G401.6 (cell line): ENCODE measurements around the gene DNAJC30.

ENCODE experiments used
- FAIRE-seq: peaks from 2 replicates; lab custom pipeline; 2012; peaks lifted over from hg19 to GRCh38; lab: Jason Lieb, UNC

The DNAJC30 gene

GRCh38 chr7:73647725-73648592 is 35.3 kb downstream of the DNAJC30 start:
- FAIRE-seq, result no peak

DNA sequence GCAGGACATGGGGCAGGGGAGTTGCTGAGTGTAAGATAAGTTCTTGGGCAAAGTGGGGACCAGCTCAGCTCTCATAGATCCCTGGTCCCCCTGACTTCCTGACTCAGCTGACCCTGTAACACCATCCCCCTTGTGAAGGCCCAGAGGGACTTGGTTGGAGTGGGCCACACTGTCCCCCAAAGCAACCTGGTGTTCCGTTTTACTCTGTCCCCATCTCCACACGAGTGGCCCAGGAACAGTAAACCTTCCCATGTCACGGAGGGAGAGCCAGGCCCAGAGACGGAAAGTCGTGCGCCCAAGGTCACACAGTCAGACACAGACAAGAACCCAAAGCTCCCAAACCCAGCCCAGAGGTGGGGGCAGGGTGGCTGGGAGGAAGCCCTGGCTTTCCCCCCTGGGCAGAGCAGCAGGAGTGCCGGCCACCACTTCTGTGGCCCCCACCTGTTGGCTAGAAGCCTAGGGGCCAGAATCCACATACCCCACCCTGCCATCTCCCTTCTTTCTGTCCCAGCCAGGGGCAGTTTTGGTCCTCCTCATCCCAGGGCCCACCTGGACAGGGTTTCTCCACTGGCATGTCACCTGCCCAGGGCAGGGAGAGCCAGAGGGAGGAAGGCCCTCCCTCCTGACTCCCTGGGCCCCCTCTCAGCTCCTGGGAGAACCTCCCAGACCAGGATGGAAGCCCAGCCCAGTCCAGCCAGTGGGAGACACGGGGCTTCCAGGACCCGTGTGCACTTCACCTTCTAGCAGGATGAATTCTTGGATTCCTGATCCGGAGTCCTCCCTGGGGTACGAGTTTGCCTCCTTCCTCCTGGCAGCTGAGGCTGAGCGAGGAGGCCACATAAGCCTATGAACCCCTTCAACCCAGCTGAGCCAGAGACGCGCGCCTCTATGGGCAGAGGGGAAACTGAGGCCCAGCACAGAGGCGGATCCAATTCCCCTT is 36.2 kb downstream of the DNAJC30 start:
- no peak for FAIRE-seq

DNA sequence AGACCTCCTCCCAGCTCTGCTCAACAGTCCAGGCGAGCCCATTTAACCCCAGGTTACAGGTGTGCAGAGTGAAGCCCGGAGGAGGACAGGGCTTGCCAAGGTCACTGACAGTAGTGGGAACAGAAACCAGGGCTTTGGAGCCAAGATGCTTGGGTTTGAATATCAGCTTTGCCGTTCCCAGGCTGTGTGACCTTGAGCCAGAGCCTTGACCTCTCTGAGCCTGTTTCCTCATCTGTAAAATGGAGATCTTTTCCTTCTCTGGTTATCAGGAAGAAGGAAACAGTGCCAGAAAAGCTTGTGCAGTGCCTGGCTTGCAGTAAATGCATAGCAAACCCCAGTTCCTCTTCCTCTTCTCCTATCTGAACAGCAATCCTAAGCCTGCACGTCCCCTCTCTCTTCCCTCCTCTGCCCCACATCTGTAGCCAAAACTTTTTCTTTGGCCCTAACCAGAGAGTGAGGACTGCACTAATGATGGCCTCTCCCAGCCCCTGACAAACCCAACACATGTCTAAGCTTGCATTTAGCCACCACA is 37.5 kb downstream of the DNAJC30 start:
- no peak for FAIRE-seq

GRCh38 chr7:73644688-73645286 is 38.5 kb downstream of the DNAJC30 start:
- FAIRE-seq, result no peak

- no peak for FAIRE-seq
These were observed 40.4 kb downstream of the DNAJC30 start for GRCh38 chr7:73642834-73643233.

- no peak for FAIRE-seq
These were observed 44.3 kb downstream of the DNAJC30 start for GRCh38 chr7:73638911-73639310.

DNA sequence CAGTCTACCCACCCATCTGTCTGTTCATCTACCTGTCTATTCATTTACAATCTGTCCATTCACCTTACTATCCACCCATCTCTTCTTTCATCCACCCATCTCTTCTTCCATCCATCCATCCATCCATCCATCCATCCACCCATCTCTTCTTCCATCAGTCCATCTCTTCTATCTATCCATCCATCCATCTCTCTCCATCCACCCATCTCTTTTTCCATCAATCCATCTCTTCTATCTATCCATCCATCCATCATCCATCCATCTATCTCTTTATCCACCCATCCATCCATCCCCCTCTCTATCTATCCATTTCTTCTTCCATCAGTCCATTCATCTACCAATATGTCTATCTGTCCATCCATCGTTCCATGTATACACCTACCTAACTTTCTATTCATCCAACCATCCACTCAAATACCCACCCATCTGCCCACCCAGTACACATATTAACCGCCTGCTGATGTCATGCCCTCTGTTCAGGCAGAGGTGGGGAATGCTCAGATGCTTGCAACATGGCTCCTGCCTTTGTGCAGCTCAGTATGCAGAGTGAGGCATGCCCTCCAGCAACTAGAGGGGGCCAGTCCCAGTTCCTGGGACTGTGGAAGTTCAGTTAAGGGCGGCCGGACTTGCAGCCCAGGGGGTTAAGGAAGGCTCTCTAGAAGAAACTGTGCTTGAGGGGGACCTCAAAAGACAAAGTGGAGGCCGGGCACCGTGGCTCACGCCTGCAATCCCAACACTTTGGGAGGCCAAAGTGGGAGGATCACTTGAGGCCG is 47.6 kb downstream of the DNAJC30 start:
- no peak for FAIRE-seq

- FAIRE-seq, result no peak
These were observed 49.4 kb downstream of the DNAJC30 start for GRCh38 chr7:73633844-73634243.

- no peak for FAIRE-seq
These were observed 49.9 kb downstream of the DNAJC30 start for GRCh38 chr7:73633323-73633722.

- FAIRE-seq, result no peak
These were observed 51.7 kb downstream of the DNAJC30 start for GRCh38 chr7:73631558-73631957.
